GM23338 (cell line): ENCODE measurements around the gene FN3KRP. TPM values are rescaled to one million over a fixed set of nuclear protein-coding genes. Genes with fewer than 3 reads are reported as not detected.

ENCODE experiments used
- ATAC-seq: fragments of 200-7000 bp; cut with Tn5 transposase; 3 replicates; pipeline ENCODE4 v1.9.1; 2020
- DNase-seq: peaks from one replicate; pipeline ENCODE4 v3.0.0-alpha.2; 2015; ENCODE audit warnings: low spot score
- H2AFZ ChIP-seq: fragments of 200-600 bp; sonication (generic); 2 replicates; pipeline ENCODE4 v1.8.0; 2016; ENCODE audit warnings: antibody characterized with exemption, mild to moderate bottlenecking, moderate library complexity
- H3F3A ChIP-seq: fragments of 200-600 bp; sonication (generic); replicated peaks from 2 replicates; pipeline ENCODE4 v1.8.0; 2017; ENCODE audit warnings: antibody characterized with exemption, mixed run types, low read depth
- H3K27ac ChIP-seq: fragments of 200-600 bp; sonication (generic); 2 replicates; pipeline ENCODE4 v1.6.1; 2016; ENCODE audit warnings: low read depth
- H3K27me3 ChIP-seq: fragments of 200-600 bp; sonication (generic); 2 replicates; pipeline ENCODE4 v1.8.0; 2016; ENCODE audit warnings: mild to moderate bottlenecking, mixed run types, moderate library complexity; ENCODE audit not compliant: insufficient read depth
- H3K36me3 ChIP-seq: fragments of 200-600 bp; sonication (generic); 2 replicates; pipeline ENCODE4 v1.8.0; 2016; ENCODE audit warnings: mild to moderate bottlenecking; ENCODE audit not compliant: insufficient read depth
- H3K4me1 ChIP-seq: fragments of 200-600 bp; sonication (generic); 2 replicates; pipeline ENCODE4 v1.8.0; 2016; ENCODE audit warnings: mild to moderate bottlenecking, moderate library complexity; ENCODE audit not compliant: insufficient read depth
- H3K4me2 ChIP-seq: fragments of 200-600 bp; sonication (generic); 2 replicates; pipeline ENCODE4 v1.7.1; 2017; ENCODE audit warnings: mixed run types
- H3K4me3 ChIP-seq: fragments of 200-600 bp; sonication (generic); 2 replicates; pipeline ENCODE4 v1.6.1; 2016; ENCODE audit warnings: mixed run types
- H3K79me2 ChIP-seq: fragments of 200-600 bp; sonication (generic); replicated peaks from 2 replicates; pipeline ENCODE4 v1.8.0; 2017; ENCODE audit warnings: mild to moderate bottlenecking; ENCODE audit not compliant: insufficient read depth
- H3K9me2 ChIP-seq: fragments of 200-600 bp; sonication (generic); 2 replicates; pipeline ENCODE4 v1.8.0; 2017; ENCODE audit not compliant: insufficient read depth
- H4K20me1 ChIP-seq: fragments of 200-600 bp; sonication (generic); replicated peaks from 2 replicates; pipeline ENCODE4 v1.8.0; 2017; ENCODE audit warnings: mild to moderate bottlenecking; ENCODE audit not compliant: insufficient read depth
- H3K27ac Mint-ChIP-seq: 2 replicates; pipeline ENCODE4 v1.8.0; 2020; ENCODE audit warnings: inconsistent platforms, mild to moderate bottlenecking, moderate library complexity, mixed read lengths
- H3K27me3 Mint-ChIP-seq: 3 replicates; pipeline ENCODE4 v1.8.0; 2022; ENCODE audit warnings: low read depth, mild to moderate bottlenecking, moderate library complexity, mixed read lengths, inconsistent platforms; ENCODE audit not compliant: insufficient read depth, poor library complexity
- H3K36me3 Mint-ChIP-seq: 3 replicates; pipeline ENCODE4 v1.8.0; 2021; ENCODE audit warnings: low read depth, mild to moderate bottlenecking, inconsistent platforms, moderate library complexity, mixed read lengths
- H3K4me1 Mint-ChIP-seq: 3 replicates; pipeline ENCODE4 v1.8.0; 2020; ENCODE audit warnings: mild to moderate bottlenecking, inconsistent platforms, mixed read lengths
- H3K4me3 Mint-ChIP-seq: 3 replicates; pipeline ENCODE4 v1.8.0; 2021; ENCODE audit warnings: moderate library complexity, mild to moderate bottlenecking, inconsistent platforms, mixed read lengths
- H3K9me3 Mint-ChIP-seq: 3 replicates; pipeline ENCODE4 v1.8.0; 2020; ENCODE audit warnings: moderate library complexity, mild to moderate bottlenecking, inconsistent platforms, mixed read lengths
- CREB1 ChIP-seq: fragments of 250-450 bp; sonication (Bioruptor Pico); IDR thresholded peaks from 2 replicates; pipeline ENCODE4 v1.5.0; 2020; ENCODE audit warnings: low read depth, mild to moderate bottlenecking, moderate library complexity
- CTCF ChIP-seq, 2 experiments: fragments of 200-600 bp in 1 of 2; sonication (generic) in 1 of 2; conservative IDR thresholded peaks; 2 replicates each; pipeline versions ENCODE4 v1.5.1 to v1.6.1; 2016 to 2017; ENCODE audit warnings: antibody characterized with exemption in 2 of 2, low read depth in 2 of 2, mild to moderate bottlenecking in 2 of 2, moderate library complexity in 1 of 2
- EZH2 ChIP-seq: fragments of 200-600 bp; sonication (generic); IDR thresholded peaks from one replicate; pipeline ENCODE4 v1.8.0; 2017; ENCODE audit warnings: antibody characterized with exemption, mild to moderate bottlenecking, low read depth; ENCODE audit not compliant: unreplicated experiment
- EZH2phosphoT487 ChIP-seq: fragments of 200-600 bp; sonication (generic); IDR thresholded peaks from one replicate; pipeline ENCODE4 v1.8.1; 2018; ENCODE audit warnings: antibody characterized with exemption; ENCODE audit not compliant: unreplicated experiment
- JUNB ChIP-seq: IDR thresholded peaks from one replicate; pipeline ENCODE4 v1.6.1; 2016; ENCODE audit warnings: antibody characterized with exemption; ENCODE audit not compliant: unreplicated experiment
- NANOG ChIP-seq: IDR thresholded peaks from 2 replicates; pipeline ENCODE4 v1.6.1; 2016; ENCODE audit warnings: antibody characterized with exemption, borderline replicate concordance
- POLR2AphosphoS5 ChIP-seq: IDR thresholded peaks from 2 replicates; pipeline ENCODE4 v1.6.1; 2016; ENCODE audit warnings: antibody characterized with exemption, low read depth
- REST ChIP-seq: IDR thresholded peaks from one replicate; pipeline ENCODE4 v1.6.1; 2018; ENCODE audit warnings: antibody characterized with exemption; ENCODE audit not compliant: unreplicated experiment
- STAT1 ChIP-seq: IDR thresholded peaks from one replicate; pipeline ENCODE4 v1.6.1; 2016; ENCODE audit warnings: antibody characterized with exemption; ENCODE audit not compliant: unreplicated experiment
- ZNF114 ChIP-seq: fragments of 250-450 bp; sonication (Bioruptor Pico); IDR thresholded peaks from 2 replicates; pipeline ENCODE4 v1.5.0; 2020; ENCODE audit warnings: mild to moderate bottlenecking, moderate library complexity
- ZNF331 ChIP-seq: fragments of 250-450 bp; sonication (Bioruptor Pico); IDR thresholded peaks from 2 replicates; pipeline ENCODE4 v1.5.0; 2020; ENCODE audit warnings: low read depth, mild to moderate bottlenecking, moderate library complexity
- polyA plus RNA-seq: library from polyadenylated mRNA; unstranded; fragments of >200 nt; fragmentation: Nextera tagmentation; extraction: Ambion mirVana; gene quantifications from 2 replicates; pipeline ENCODE4 v1.2.1, GENCODE V29; 2016
- total RNA-seq: library from RNA; depleted of rRNA; stranded (reverse); fragments of >200 nt; shearing (Covaris generic); gene quantifications from 2 replicates; pipeline ENCODE4 v1.2.3, GENCODE V29; 2014
- TF ChIP-seq, protein P1 (sequence below): fragments of 250-450 bp; sonication (Bioruptor Pico); IDR thresholded peaks from 2 replicates; pipeline ENCODE4 v1.5.0; 2020; ENCODE audit warnings: mild to moderate bottlenecking, moderate library complexity
- TF ChIP-seq, protein P2 (sequence below): IDR thresholded peaks from 2 replicates; pipeline ENCODE4 v1.6.1; 2016; ENCODE audit warnings: antibody characterized with exemption

FN3KRP gene
- total and polyA plus RNA-seq, 2 experiments from 2014 or later, result 15.9 to 16.7 TPM

GRCh38 chr17:82703036-82703745, 13.3 kb upstream of the FN3KRP start:
- Histone ChIP-seq H3K27ac (no peak overlapping the region), H3K4me1 (no peaks in the 10 kb centered on the region), H3K27me3 (peaks cover 7% of the 10 kb centered on the region; the same call in 1 of the 2 replicates), H3K79me2 (no peaks in the 10 kb centered on the region), H4K20me1 (no peaks in the 10 kb centered on the region), H3K9me2 (no peaks in the 10 kb centered on the region), H3F3A (0 out of 2 replicates have a peak, but pooled peaks cover 6% of the 10 kb centered on the region), H2AFZ (no peak overlapping the region), H3K4me3 (no peak overlapping the region), H3K4me2 (no peak overlapping the region), H3K36me3 (no peaks in the 10 kb centered on the region)
- Mint-ChIP-seq H3K9me3 (no peaks in the 10 kb centered on the region), H3K27me3 (peaks cover 10% of the 10 kb centered on the region), H3K27ac (no peak overlapping the region), H3K36me3 (no peaks in the 10 kb centered on the region; the same call in 2 of the 3 replicates), H3K4me3 (no peak overlapping the region), H3K4me1 (no peaks in the 10 kb centered on the region)
- no peak for TF ChIP-seq NANOG
- TF ChIP-seq REST, result no peak
- no peak for TF ChIP-seq ZNF114
- TF ChIP-seq JUNB, result no peak
- TF ChIP-seq, protein P1, sequence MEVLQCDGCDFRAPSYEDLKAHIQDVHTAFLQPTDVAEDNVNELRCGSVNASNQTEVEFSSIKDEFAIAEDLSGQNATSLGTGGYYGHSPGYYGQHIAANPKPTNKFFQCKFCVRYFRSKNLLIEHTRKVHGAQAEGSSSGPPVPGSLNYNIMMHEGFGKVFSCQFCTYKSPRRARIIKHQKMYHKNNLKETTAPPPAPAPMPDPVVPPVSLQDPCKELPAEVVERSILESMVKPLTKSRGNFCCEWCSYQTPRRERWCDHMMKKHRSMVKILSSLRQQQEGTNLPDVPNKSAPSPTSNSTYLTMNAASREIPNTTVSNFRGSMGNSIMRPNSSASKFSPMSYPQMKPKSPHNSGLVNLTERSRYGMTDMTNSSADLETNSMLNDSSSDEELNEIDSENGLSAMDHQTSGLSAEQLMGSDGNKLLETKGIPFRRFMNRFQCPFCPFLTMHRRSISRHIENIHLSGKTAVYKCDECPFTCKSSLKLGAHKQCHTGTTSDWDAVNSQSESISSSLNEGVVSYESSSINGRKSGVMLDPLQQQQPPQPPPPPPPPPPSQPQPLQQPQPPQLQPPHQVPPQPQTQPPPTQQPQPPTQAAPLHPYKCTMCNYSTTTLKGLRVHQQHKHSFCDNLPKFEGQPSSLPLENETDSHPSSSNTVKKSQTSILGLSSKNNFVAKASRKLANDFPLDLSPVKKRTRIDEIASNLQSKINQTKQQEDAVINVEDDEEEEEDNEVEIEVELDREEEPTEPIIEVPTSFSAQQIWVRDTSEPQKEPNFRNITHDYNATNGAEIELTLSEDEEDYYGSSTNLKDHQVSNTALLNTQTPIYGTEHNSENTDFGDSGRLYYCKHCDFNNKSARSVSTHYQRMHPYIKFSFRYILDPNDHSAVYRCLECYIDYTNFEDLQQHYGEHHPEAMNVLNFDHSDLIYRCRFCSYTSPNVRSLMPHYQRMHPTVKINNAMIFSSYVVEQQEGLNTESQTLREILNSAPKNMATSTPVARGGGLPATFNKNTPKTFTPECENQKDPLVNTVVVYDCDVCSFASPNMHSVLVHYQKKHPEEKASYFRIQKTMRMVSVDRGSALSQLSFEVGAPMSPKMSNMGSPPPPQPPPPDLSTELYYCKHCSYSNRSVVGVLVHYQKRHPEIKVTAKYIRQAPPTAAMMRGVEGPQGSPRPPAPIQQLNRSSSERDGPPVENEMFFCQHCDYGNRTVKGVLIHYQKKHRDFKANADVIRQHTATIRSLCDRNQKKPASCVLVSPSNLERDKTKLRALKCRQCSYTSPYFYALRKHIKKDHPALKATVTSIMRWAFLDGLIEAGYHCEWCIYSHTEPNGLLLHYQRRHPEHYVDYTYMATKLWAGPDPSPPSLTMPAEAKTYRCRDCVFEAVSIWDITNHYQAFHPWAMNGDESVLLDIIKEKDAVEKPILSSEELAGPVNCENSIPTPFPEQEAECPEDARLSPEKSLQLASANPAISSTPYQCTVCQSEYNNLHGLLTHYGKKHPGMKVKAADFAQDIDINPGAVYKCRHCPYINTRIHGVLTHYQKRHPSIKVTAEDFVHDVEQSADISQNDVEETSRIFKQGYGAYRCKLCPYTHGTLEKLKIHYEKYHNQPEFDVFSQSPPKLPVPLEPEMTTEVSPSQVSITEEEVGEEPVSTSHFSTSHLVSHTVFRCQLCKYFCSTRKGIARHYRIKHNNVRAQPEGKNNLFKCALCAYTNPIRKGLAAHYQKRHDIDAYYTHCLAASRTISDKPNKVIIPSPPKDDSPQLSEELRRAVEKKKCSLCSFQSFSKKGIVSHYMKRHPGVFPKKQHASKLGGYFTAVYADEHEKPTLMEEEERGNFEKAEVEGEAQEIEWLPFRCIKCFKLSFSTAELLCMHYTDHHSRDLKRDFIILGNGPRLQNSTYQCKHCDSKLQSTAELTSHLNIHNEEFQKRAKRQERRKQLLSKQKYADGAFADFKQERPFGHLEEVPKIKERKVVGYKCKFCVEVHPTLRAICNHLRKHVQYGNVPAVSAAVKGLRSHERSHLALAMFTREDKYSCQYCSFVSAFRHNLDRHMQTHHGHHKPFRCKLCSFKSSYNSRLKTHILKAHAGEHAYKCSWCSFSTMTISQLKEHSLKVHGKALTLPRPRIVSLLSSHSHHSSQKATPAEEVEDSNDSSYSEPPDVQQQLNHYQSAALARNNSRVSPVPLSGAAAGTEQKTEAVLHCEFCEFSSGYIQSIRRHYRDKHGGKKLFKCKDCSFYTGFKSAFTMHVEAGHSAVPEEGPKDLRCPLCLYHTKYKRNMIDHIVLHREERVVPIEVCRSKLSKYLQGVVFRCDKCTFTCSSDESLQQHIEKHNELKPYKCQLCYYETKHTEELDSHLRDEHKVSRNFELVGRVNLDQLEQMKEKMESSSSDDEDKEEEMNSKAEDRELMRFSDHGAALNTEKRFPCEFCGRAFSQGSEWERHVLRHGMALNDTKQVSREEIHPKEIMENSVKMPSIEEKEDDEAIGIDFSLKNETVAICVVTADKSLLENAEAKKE (CRISPR knock-in tag), result no peak
- TF ChIP-seq CTCF (conservative IDR thresholded peaks at IDR 0.05; ENCODE audit: low read depth in 2 of 2), result no peak
- TF ChIP-seq POLR2AphosphoS5, result no peak
- no peak for TF ChIP-seq STAT1
- no peak for TF ChIP-seq ZNF331 (CRISPR knock-in tag)
- no peak for TF ChIP-seq EZH2
- no peak for TF ChIP-seq EZH2phosphoT487
- TF ChIP-seq, protein P2, sequence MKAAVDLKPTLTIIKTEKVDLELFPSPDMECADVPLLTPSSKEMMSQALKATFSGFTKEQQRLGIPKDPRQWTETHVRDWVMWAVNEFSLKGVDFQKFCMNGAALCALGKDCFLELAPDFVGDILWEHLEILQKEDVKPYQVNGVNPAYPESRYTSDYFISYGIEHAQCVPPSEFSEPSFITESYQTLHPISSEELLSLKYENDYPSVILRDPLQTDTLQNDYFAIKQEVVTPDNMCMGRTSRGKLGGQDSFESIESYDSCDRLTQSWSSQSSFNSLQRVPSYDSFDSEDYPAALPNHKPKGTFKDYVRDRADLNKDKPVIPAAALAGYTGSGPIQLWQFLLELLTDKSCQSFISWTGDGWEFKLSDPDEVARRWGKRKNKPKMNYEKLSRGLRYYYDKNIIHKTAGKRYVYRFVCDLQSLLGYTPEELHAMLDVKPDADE, result no peak
- no peak for TF ChIP-seq CREB1 (CRISPR knock-in tag)
- ATAC-seq (no peak), DNase-seq (no peak)
